IMR-90 (cell line): ENCODE data around the gene COL23A1. TPM values are rescaled to one million over a fixed set of nuclear protein-coding genes. Genes with fewer than 3 reads are reported as not detected.

ENCODE experiments used
- ATAC-seq: fragments of 200-7000 bp; cut with Tn5 transposase; 2 replicates; pipeline ENCODE4 v1.9.1; 2020; ENCODE audit warnings: low read depth, mild to moderate bottlenecking, moderate library complexity
- BruUV-seq: library from RNA; stranded (reverse); fragments of 400-500 nt; replicated peaks from 2 replicates; lab custom pipeline; 2021; lab: Mats Ljungman, UMichigan
- CTCF ChIA-PET: fragments of 300-600 bp; formaldehyde crosslinking; extraction: SDS; loops from one replicate; lab custom pipeline; 2021; ENCODE audit warnings: antibody characterized with exemption; lab: Yijun Ruan, JAX
- POLR2A ChIA-PET: fragments of 300-600 bp; sonication (Branson Sonifier 250); formaldehyde crosslinking; loops from one replicate; lab custom pipeline; 2022; ENCODE audit warnings: antibody characterized with exemption; ENCODE audit not compliant: unreplicated experiment; lab: Charles Lee
- DNase-seq: peaks from one replicate; pipeline ENCODE4 v3.0.0; 2013
- H2AFZ ChIP-seq: replicated peaks from 2 replicates; pipeline ENCODE3; 2013; ENCODE audit warnings: low read length, mild to moderate bottlenecking; ENCODE audit not compliant: poor library complexity
- H2AK5ac ChIP-seq: 2 replicates; pipeline ENCODE4 v1.6.1; 2013; ENCODE audit warnings: low read depth, low read length, inconsistent platforms
- H2AK9ac ChIP-seq: replicated peaks from 2 replicates; pipeline ENCODE3; 2013; ENCODE audit warnings: mild to moderate bottlenecking, low read depth, low read length, moderate library complexity; ENCODE audit not compliant: poor library complexity
- H2BK120ac ChIP-seq: 2 replicates; pipeline ENCODE4 v1.6.1; 2013; ENCODE audit warnings: low read depth, low read length, inconsistent platforms
- H2BK15ac ChIP-seq: 3 replicates; pipeline ENCODE4 v1.6.1; 2013; ENCODE audit warnings: low read depth, low read length, inconsistent platforms
- H2BK20ac ChIP-seq: 2 replicates; pipeline ENCODE4 v1.6.1; 2013; ENCODE audit warnings: low read depth, mild to moderate bottlenecking, inconsistent platforms, low read length, moderate library complexity
- H2BK5ac ChIP-seq: 2 replicates; pipeline ENCODE4 v1.6.1; 2013; ENCODE audit warnings: mild to moderate bottlenecking, low read depth, low read length, inconsistent platforms; ENCODE audit not compliant: poor library complexity, severe bottlenecking
- H3K14ac ChIP-seq: replicated peaks from 2 replicates; pipeline ENCODE4 v1.6.1; 2013; ENCODE audit warnings: low read depth, low read length, inconsistent platforms
- H3K18ac ChIP-seq: 2 replicates; pipeline ENCODE4 v1.6.1; 2013; ENCODE audit warnings: low read depth, low read length, control low read depth
- H3K23ac ChIP-seq: 2 replicates; pipeline ENCODE4 v1.6.1; 2013; ENCODE audit warnings: low read depth, low read length, inconsistent platforms
- H3K27ac ChIP-seq: 2 replicates; pipeline ENCODE4 v1.5.1; 2013; ENCODE audit warnings: mild to moderate bottlenecking, control low read depth, low read length; ENCODE audit not compliant: insufficient read depth
- H3K27me3 ChIP-seq: 2 replicates; pipeline ENCODE4 v1.6.1; 2013; ENCODE audit warnings: low read length; ENCODE audit not compliant: control insufficient read depth, insufficient read depth
- H3K36me3 ChIP-seq: 2 replicates; pipeline ENCODE4 v1.6.1; 2013; ENCODE audit warnings: low read length, mixed read lengths; ENCODE audit not compliant: control insufficient read depth, insufficient read depth
- H3K4ac ChIP-seq: 2 replicates; pipeline ENCODE4 v1.6.1; 2013; ENCODE audit warnings: low read depth, low read length, inconsistent platforms
- H3K4me1 ChIP-seq: 2 replicates; pipeline ENCODE4 v1.6.1; 2013; ENCODE audit warnings: low read length, mixed read lengths; ENCODE audit not compliant: control insufficient read depth, insufficient read depth
- H3K4me2 ChIP-seq: 2 replicates; pipeline ENCODE4 v1.6.1; 2013; ENCODE audit warnings: low read depth, mild to moderate bottlenecking, control low read depth, low read length, moderate library complexity
- H3K4me3 ChIP-seq: 2 replicates; pipeline ENCODE4 v1.5.1; 2013; ENCODE audit warnings: low read depth, mild to moderate bottlenecking, control low read depth, low read length, moderate library complexity; ENCODE audit not compliant: insufficient read depth
- H3K56ac ChIP-seq: 2 replicates; pipeline ENCODE4 v1.6.1; 2013; ENCODE audit warnings: low read length, inconsistent platforms; ENCODE audit not compliant: insufficient read depth; ENCODE audit errors: extremely low read depth
- H3K79me1 ChIP-seq, 2 experiments: 2 replicates each; pipeline ENCODE4 v1.6.1; 2013; ENCODE audit warnings: low read length in 2 of 2, inconsistent platforms in 1 of 2, low read depth in 1 of 2
- H3K9ac ChIP-seq: 2 replicates; pipeline ENCODE4 v1.6.1; 2013; ENCODE audit warnings: low read depth, low read length, control low read depth
- H3K9me1 ChIP-seq: 2 replicates; pipeline ENCODE4 v1.6.1; 2013; ENCODE audit warnings: low read length, inconsistent platforms; ENCODE audit not compliant: insufficient read depth
- H3K9me3 ChIP-seq: 2 replicates; pipeline ENCODE4 v1.6.1; 2013; ENCODE audit warnings: low read length; ENCODE audit not compliant: control insufficient read depth, insufficient read depth
- H4K20me1 ChIP-seq: 2 replicates; pipeline ENCODE4 v1.6.1; 2013; ENCODE audit warnings: low read length, inconsistent platforms; ENCODE audit not compliant: insufficient read depth
- H4K5ac ChIP-seq: 2 replicates; pipeline ENCODE4 v1.6.1; 2013; ENCODE audit warnings: mild to moderate bottlenecking, low read depth, low read length, control low read depth
- H4K8ac ChIP-seq, 2 experiments: 2 replicates each; pipeline ENCODE4 v1.6.1; 2013; ENCODE audit warnings: low read depth in 2 of 2, low read length in 2 of 2, control low read depth in 1 of 2, inconsistent platforms in 1 of 2
- H4K91ac ChIP-seq: 2 replicates; pipeline ENCODE4 v1.6.1; 2013; ENCODE audit warnings: low read depth, low read length, inconsistent platforms; ENCODE audit not compliant: insufficient read depth
- BHLHE40 ChIP-seq: fragments of 150-350 bp; IDR thresholded peaks from 2 replicates; pipeline ENCODE4 v1.6.1; 2016; ENCODE audit warnings: mild to moderate bottlenecking, low read depth, low read length
- FOS ChIP-seq: fragments of 150-350 bp; IDR thresholded peaks from 2 replicates; pipeline ENCODE4 v1.6.1; 2016; ENCODE audit warnings: low read depth, low read length
- MXI1 ChIP-seq: IDR thresholded peaks from 2 replicates; pipeline ENCODE4 v1.6.1; 2012; ENCODE audit warnings: low read depth, mild to moderate bottlenecking, low read length, moderate library complexity, borderline replicate concordance
- RAD21 ChIP-seq: IDR thresholded peaks from 2 replicates; pipeline ENCODE4 v1.6.1; 2012; ENCODE audit warnings: low read length, improper control_type of control experiment
- RCOR1 ChIP-seq: IDR thresholded peaks from 2 replicates; pipeline ENCODE4 v1.6.1; 2012; ENCODE audit warnings: mild to moderate bottlenecking, low read length, improper control_type of control experiment; ENCODE audit not compliant: insufficient replicate concordance
- SMC3 ChIP-seq: fragments of 150-350 bp; IDR thresholded peaks from 2 replicates; pipeline ENCODE4 v1.6.1; 2016; ENCODE audit warnings: low read depth, mild to moderate bottlenecking, antibody characterized with exemption, low read length, moderate library complexity
- WGBS, 2 experiments: methylation state at CpG; one replicate each; pipeline versions ENCODE4 v1.1.5 to v1.1.7; 2013; ENCODE audit warnings: missing lambda C conversion rate in 2 of 2; ENCODE audit not compliant: insufficient read length in 1 of 2; ENCODE audit errors: extremely low coverage in 2 of 2; 5-methylcytosine and 5-hydroxymethylcytosine counted together
- dilution Hi-C: fragments of 300-500 bp; cut with HindIII; formaldehyde crosslinking; loops from one replicate; pipeline ENCODE4 v1.14.3; 2018; ENCODE audit warnings: low sequenced_read_pairs; ENCODE audit not compliant: unreplicated experiment
- in situ Hi-C: fragments of 300-500 bp; cut with MboI; formaldehyde crosslinking; loops from 3 replicates; pipeline ENCODE4 v1.14.3; 2019; ENCODE audit warnings: low sequenced_read_pairs, inconsistent platforms, mixed read lengths
- intact Hi-C: fragments of 100-400 bp; cut with micrococcal nuclease; formaldehyde crosslinking; loops from 2 replicates; pipeline ENCODE4 v1.10.0; 2022
- polyA plus RNA-seq, 3 experiments: library from polyadenylated mRNA; depleted of rRNA; stranded (reverse); fragments of >200 nt; gene quantifications; 2 replicates each; pipeline ENCODE4 v1.2.3, GENCODE V29; 2012; ENCODE audit warnings: low replicate concordance in 1 of 3
- total RNA-seq: library from RNA; depleted of rRNA; stranded (reverse); fragments of >200 nt; gene quantifications from 2 replicates; pipeline ENCODE4 v1.2.3, GENCODE V29; 2012

The COL23A1 gene
- total and polyA plus RNA-seq, 2 of the 4 experiments (the other 2 are of a cell fraction) = not detected

DNA sequence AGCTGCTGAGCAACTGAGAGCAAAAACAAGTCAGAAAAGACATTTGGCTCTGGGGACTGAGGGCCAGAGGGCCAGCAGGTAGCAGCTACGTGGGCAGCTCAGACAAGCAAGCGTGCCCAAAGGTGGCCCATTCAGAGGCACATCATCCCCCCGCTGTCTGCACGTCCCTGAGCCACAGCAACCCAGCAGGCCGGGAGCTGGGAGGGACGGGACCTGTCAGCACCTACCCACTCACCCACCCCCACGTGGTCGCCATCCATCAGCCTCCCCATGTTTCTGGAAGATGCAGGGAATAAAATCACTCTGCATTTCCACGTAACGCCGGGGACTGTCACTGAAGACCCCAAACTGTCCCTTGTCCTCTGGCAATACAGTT lies 167.8 kb downstream of the COL23A1 start:
- Histone ChIP-seq H2BK15ac (no peak overlapping the region), H4K5ac (no peak overlapping the region), H3K9me3 (peaks cover 18% of the 10 kb centered on the region), H3K4me1 (no peaks in the 10 kb centered on the region), H2AK5ac (no peak overlapping the region), H3K18ac (no peak overlapping the region), H3K9ac (no peak overlapping the region), H3K27ac (no peak overlapping the region), H2BK20ac (no peak overlapping the region), H3K14ac (no peak overlapping the region), H4K20me1 (no peaks in the 10 kb centered on the region), H4K8ac (no peak overlapping the region), H2BK5ac (no peak overlapping the region), H2AFZ (no peak overlapping the region), H3K4me2 (no peak overlapping the region), H3K23ac (no peak overlapping the region), H3K9me1 (no peaks in the 10 kb centered on the region), H2BK120ac (no peak overlapping the region), H4K91ac (no peak overlapping the region), H3K79me1 (no peaks in the 10 kb centered on the region), H3K56ac (no peak overlapping the region), H2AK9ac (no peak overlapping the region), H3K36me3 (no peaks in the 10 kb centered on the region), H3K4me3 (no peak overlapping the region), H3K27me3 (no peaks in the 10 kb centered on the region), H3K4ac (no peak overlapping the region)
- dilution Hi-C loops (no loop called here), intact Hi-C loops (no loop called here), in situ Hi-C loops (no loop called here)
- ChIA-PET POLR2A (no interaction called here), CTCF (no interaction called here)
- BruUV-seq = no TSS peak
- TF ChIP-seq BHLHE40 (no peak), FOS (no peak), SMC3 (no peak), RAD21 (no peak), RCOR1 (no peak), MXI1 (no peak)
- DNase-seq (no peak), ATAC-seq (no peak)
- WGBS, 2 experiments = no CpG with 5 or more reads among the region's 11 CpGs
